ENCODE data around the gene HMGCR.

The HMGCR gene

GRCh38 chr5:75335952-75336614 is 937 bp upstream of the HMGCR start:
- Histone ChIP-seq H3K27ac (peak overlapping the region in 10 of 11 experiments; percentile 44 to 80 (median 74); a peak in 19 of 22 replicates), H3K36me3 (peaks cover 0 to 16% (median 7%) of the 10 kb centered on the region in 11 experiments; a peak in 12 of 22 replicates), H4K20me1 (peaks cover 0 to 39% (median 36%) of the 10 kb centered on the region in 11 experiments; a peak in 17 of 22 replicates), H3K4me2 (peak overlapping the region; percentile 75 to 94 (median 86)), H3K4me1 (peaks cover 12 to 33% (median 21%) of the 10 kb centered on the region in 10 experiments), H3K9ac (peak overlapping the region; percentile 60 to 92 (median 80); a peak in 21 of 22 replicates), H3K4me3 (peak overlapping the region; percentile 85 to 97 (median 91)), H3K27me3 (no peaks in the 10 kb centered on the region), H3K9me3 (replicated peaks in 1 of 11) (peaks cover 0 to 14% (median 0%) of the 10 kb centered on the region in 11 experiments; a peak in 5 of 22 replicates)
- TF ChIP-seq Cebpa-rat (IDR thresholded peaks at IDR 0.05) = no peak

GRCh38 chr5:75337366-75338021 is 474 bp downstream of the HMGCR start:
- Histone ChIP-seq H3K4me2 (peak overlapping the region; percentile 83 to 97 (median 90)), H3K9me3 (replicated peaks in 1 of 11) (peaks cover 0 to 14% (median 0%) of the 10 kb centered on the region in 11 experiments; a peak in 5 of 22 replicates), H4K20me1 (peaks cover 0 to 53% (median 50%) of the 10 kb centered on the region in 11 experiments; a peak in 18 of 22 replicates), H3K9ac (peak overlapping the region; percentile 77 to 92 (median 86)), H3K27ac (peak overlapping the region; percentile 48 to 84 (median 80); a peak in 21 of 22 replicates), H3K4me3 (peak overlapping the region; percentile 85 to 97 (median 91)), H3K27me3 (no peaks in the 10 kb centered on the region), H3K36me3 (peaks cover 0 to 27% (median 12%) of the 10 kb centered on the region in 11 experiments; a peak in 16 of 22 replicates), H3K4me1 (peaks cover 12 to 35% (median 21%) of the 10 kb centered on the region in 10 experiments)
- TF ChIP-seq Cebpa-rat (IDR thresholded peaks at IDR 0.05) = no peak

GRCh38 chr5:75338408-75338807 is 1.4 kb downstream of the HMGCR start:
- peak overlapping the region; percentile 85 to 97 (median 91); a peak in 19 of 20 replicates for H3K4me3 ChIP-seq
- H3K9me3 ChIP-seq (replicated peaks in 1 of 11) = peaks cover 0 to 11% (median 0%) of the 10 kb centered on the region in 11 experiments; a peak in 5 of 22 replicates
- peak overlapping the region; percentile 83 to 97 (median 90) for H3K4me2 ChIP-seq
- H3K36me3 ChIP-seq = peaks cover 6 to 36% (median 20%) of the 10 kb centered on the region in 11 experiments; a peak in 18 of 22 replicates
- peaks cover 0 to 62% (median 60%) of the 10 kb centered on the region in 11 experiments; a peak in 18 of 22 replicates for H4K20me1 ChIP-seq
- H3K9ac ChIP-seq = peak overlapping the region in 8 of 11 experiments; percentile 83 to 92 (median 87); a peak in 12 of 22 replicates
- no peak for TF ChIP-seq Cebpa-rat (IDR thresholded peaks at IDR 0.05)
- peaks cover 12 to 35% (median 21%) of the 10 kb centered on the region in 10 experiments for H3K4me1 ChIP-seq
- 0 out of 22 replicates have a peak overlapping the region, but pooled peaks of 1 of the 11 experiments have one; percentile 79 for H3K27ac ChIP-seq
- H3K27me3 ChIP-seq = no peaks in the 10 kb centered on the region

GRCh38 chr5:75340714-75341478 is 3.9 kb downstream of the HMGCR start:
- H3K27ac ChIP-seq = no peak overlapping the region
- peaks cover 0 to 73% (median 62%) of the 10 kb centered on the region in 11 experiments; a peak in 18 of 22 replicates for H4K20me1 ChIP-seq
- H3K4me3 ChIP-seq = no peak overlapping the region
- TF ChIP-seq Cebpa-rat (IDR thresholded peaks at IDR 0.05) = no peak
- H3K4me2 ChIP-seq = peak overlapping the region in 1 of 11 experiments; percentile 13; a peak in 1 of 22 replicates
- no peak overlapping the region for H3K9ac ChIP-seq
- H3K36me3 ChIP-seq = peaks cover 19 to 61% (median 45%) of the 10 kb centered on the region in 11 experiments
- H3K27me3 ChIP-seq = no peaks in the 10 kb centered on the region
- H3K4me1 ChIP-seq = peaks cover 12 to 33% (median 20%) of the 10 kb centered on the region in 10 experiments
- H3K9me3 ChIP-seq (replicated peaks in 1 of 11) = no peaks in the 10 kb centered on the region

GRCh38 chr5:75341934-75342333 is 4.9 kb downstream of the HMGCR start:
- Histone ChIP-seq H3K9ac (no peak overlapping the region), H3K4me2 (no peak overlapping the region), H4K20me1 (peaks cover 0 to 73% (median 62%) of the 10 kb centered on the region in 11 experiments; a peak in 18 of 22 replicates), H3K27ac (no peak overlapping the region), H3K4me1 (peaks cover 12 to 30% (median 15%) of the 10 kb centered on the region in 10 experiments), H3K36me3 (peaks cover 29 to 71% (median 55%) of the 10 kb centered on the region in 11 experiments), H3K9me3 (replicated peaks in 1 of 11) (no peaks in the 10 kb centered on the region), H3K27me3 (no peaks in the 10 kb centered on the region), H3K4me3 (no peak overlapping the region)
- TF ChIP-seq Cebpa-rat (IDR thresholded peaks at IDR 0.05) = no peak

- H3K4me2 ChIP-seq = no peak overlapping the region
- no peaks in the 10 kb centered on the region for H3K27me3 ChIP-seq
- H3K27ac ChIP-seq = no peak overlapping the region
- no peak overlapping the region for H3K4me3 ChIP-seq
- peaks cover 38 to 80% (median 64%) of the 10 kb centered on the region in 11 experiments for H3K36me3 ChIP-seq
- no peak overlapping the region for H3K9ac ChIP-seq
- TF ChIP-seq Cebpa-rat (IDR thresholded peaks at IDR 0.05) = no peak
- peaks cover 11 to 30% (median 15%) of the 10 kb centered on the region in 10 experiments for H3K4me1 ChIP-seq
- no peaks in the 10 kb centered on the region for H3K9me3 ChIP-seq (replicated peaks in 1 of 11)
- peaks cover 0 to 69% (median 57%) of the 10 kb centered on the region in 11 experiments; a peak in 18 of 22 replicates for H4K20me1 ChIP-seq
Measured at GRCh38 chr5:75342836-75343235, 5.8 kb downstream of the HMGCR start.

GRCh38 chr5:75348241-75348640 is 11.2 kb downstream of the HMGCR start:
- TF ChIP-seq Cebpa-rat (IDR thresholded peaks at IDR 0.05) = no peak
- Histone ChIP-seq H3K9ac (no peak overlapping the region), H3K4me2 (no peak overlapping the region), H3K36me3 (peaks cover 82 to 100% (median 97%) of the 10 kb centered on the region in 11 experiments), H3K27ac (no peak overlapping the region), H4K20me1 (peaks cover 0 to 27% (median 6%) of the 10 kb centered on the region in 11 experiments; a peak in 11 of 22 replicates), H3K4me3 (no peak overlapping the region), H3K4me1 (no peaks in the 10 kb centered on the region), H3K27me3 (no peaks in the 10 kb centered on the region), H3K9me3 (replicated peaks in 1 of 11) (no peaks in the 10 kb centered on the region)

- H3K27me3 ChIP-seq = no peaks in the 10 kb centered on the region
- H3K4me2 ChIP-seq = no peak overlapping the region
- H3K4me1 ChIP-seq = no peaks in the 10 kb centered on the region
- H4K20me1 ChIP-seq = peaks cover 0 to 20% (median 0%) of the 10 kb centered on the region in 11 experiments; a peak in 4 of 22 replicates
- TF ChIP-seq Cebpa-rat (IDR thresholded peaks at IDR 0.05) = no peak
- no peak overlapping the region for H3K9ac ChIP-seq
- H3K27ac ChIP-seq = no peak overlapping the region
- H3K4me3 ChIP-seq = no peak overlapping the region
- H3K9me3 ChIP-seq (replicated peaks in 1 of 11) = no peaks in the 10 kb centered on the region
- H3K36me3 ChIP-seq = peaks cover 91 to 100% (median 98%) of the 10 kb centered on the region in 11 experiments
Measured at GRCh38 chr5:75349663-75350062, 12.6 kb downstream of the HMGCR start.

Measured in BLaER1 treated with 17β-estradiol and CSF1 and Interleukin-3, amounts not matched to agents 10 nM and 100 nM (cell line).